Caco-2 (cell line): ENCODE results near the gene MRTFA. TPM values are rescaled to one million over a fixed set of nuclear protein-coding genes. Genes with fewer than 3 reads are reported as not detected.

Experiments
- BruUV-seq: library from RNA; stranded (reverse); fragments of 400-500 nt; replicated peaks from 2 replicates; lab custom pipeline; 2021; lab: Mats Ljungman, UMichigan
- CTCF ChIA-PET: fragments of 300-600 bp; sonication (Branson Sonifier 250); formaldehyde crosslinking; loops from one replicate; lab custom pipeline; 2022; ENCODE audit warnings: antibody characterized with exemption; lab: Charles Lee
- POLR2A ChIA-PET: fragments of 300-600 bp; sonication (Branson Sonifier 250); formaldehyde crosslinking; loops from one replicate; lab custom pipeline; 2022; ENCODE audit warnings: antibody characterized with exemption; lab: Charles Lee
- DNase-seq, 2 experiments: peaks; one replicate each; pipeline versions ENCODE4 v3.0.0 to v3.0.0-alpha.2; 2020 to 2022
- H3K27me3 ChIP-seq: replicated peaks from 2 replicates; pipeline ENCODE4 v1.6.0; 2011; ENCODE audit warnings: low read length; ENCODE audit not compliant: control insufficient read depth, insufficient read depth
- H3K36me3 ChIP-seq: 2 replicates; pipeline ENCODE4 v1.5.1; 2011; ENCODE audit warnings: low read length; ENCODE audit not compliant: control insufficient read depth, insufficient read depth
- H3K4me1 ChIP-seq: fragments of 250-450 bp; sonication (Bioruptor Pico); 2 replicates; pipeline ENCODE4 v1.5.1; 2020; ENCODE audit warnings: mild to moderate bottlenecking
- H3K4me3 ChIP-seq: 2 replicates; pipeline ENCODE4 v1.5.1; 2011; ENCODE audit warnings: low read depth, mild to moderate bottlenecking, control low read depth, low read length
- H3K9me3 ChIP-seq: fragments of 250-450 bp; sonication (Bioruptor Pico); 2 replicates; pipeline ENCODE4 v1.5.1; 2020; ENCODE audit warnings: mild to moderate bottlenecking, moderate library complexity
- H3K27ac Mint-ChIP-seq: one replicate; pipeline ENCODE4 v1.8.0; 2022; ENCODE audit warnings: mixed read lengths; ENCODE audit not compliant: unreplicated experiment
- H3K27me3 Mint-ChIP-seq: one replicate; pipeline ENCODE4 v1.8.0; 2022; ENCODE audit warnings: mixed read lengths; ENCODE audit not compliant: insufficient read depth, unreplicated experiment
- H3K36me3 Mint-ChIP-seq: one replicate; pipeline ENCODE4 v1.8.0; 2022; ENCODE audit warnings: mild to moderate bottlenecking, mixed read lengths; ENCODE audit not compliant: insufficient read depth, unreplicated experiment
- H3K4me1 Mint-ChIP-seq: one replicate; pipeline ENCODE4 v1.8.0; 2022; ENCODE audit warnings: low read depth, mixed read lengths; ENCODE audit not compliant: unreplicated experiment
- H3K4me3 Mint-ChIP-seq: one replicate; pipeline ENCODE4 v1.8.0; 2022; ENCODE audit warnings: mild to moderate bottlenecking, moderate library complexity, mixed read lengths; ENCODE audit not compliant: unreplicated experiment
- H3K9me3 Mint-ChIP-seq: one replicate; pipeline ENCODE4 v1.8.0; 2022; ENCODE audit warnings: mixed read lengths; ENCODE audit not compliant: unreplicated experiment
- CTCF ChIP-seq, 2 experiments: fragments of 200-600 bp in 1 of 2; IDR thresholded peaks; 1 replicate in 1 of 2; 2 replicates in 1 of 2; pipeline versions ENCODE4 v1.5.1 to v1.8.0; 2011 to 2022; ENCODE audit warnings: antibody characterized with exemption in 1 of 2, control low read depth in 1 of 2, inconsistent platforms in 1 of 2, low read depth in 1 of 2, low read length in 1 of 2, mild to moderate bottlenecking in 1 of 2, moderate library complexity in 1 of 2; ENCODE audit not compliant: insufficient read depth in 1 of 2, severe bottlenecking in 1 of 2, unreplicated experiment in 1 of 2
- intact Hi-C: fragments of 100-400 bp; cut with micrococcal nuclease; formaldehyde crosslinking; loops from one replicate; pipeline ENCODE4 v1.10.0; 2022; ENCODE audit not compliant: unreplicated experiment
- total RNA-seq: library from RNA; stranded (reverse); gene quantifications from 2 replicates; pipeline ENCODE4 v1.2.3, GENCODE V29; 2022

MRTFA gene
- total RNA-seq, 1 experiment from 2014 or later = 38.7 TPM

GRCh38 chr22:40631925-40632324 lies 4.6 kb downstream of the MRTFA start:
- DNase-seq = no peak
- POLR2A ChIA-PET = no interaction called here
- BruUV-seq = no TSS peak

GRCh38 chr22:40628354-40629042 lies 8.0 kb downstream of the MRTFA start:
- H3K4me3 Mint-ChIP-seq = no peak overlapping the region
- no peak for TF ChIP-seq CTCF (IDR thresholded peaks at IDR 0.05; ENCODE audit: insufficient read depth in 1 of 2, low read depth in 1 of 2, low read length in 1 of 2, severe bottlenecking in 1 of 2, unreplicated experiment in 1 of 2)
- BruUV-seq = no TSS peak
- H3K27me3 ChIP-seq = no peaks in the 10 kb centered on the region
- no peaks in the 10 kb centered on the region for H3K4me1 ChIP-seq
- H3K4me1 Mint-ChIP-seq = peaks cover 10% of the 10 kb centered on the region
- ChIA-PET POLR2A (no interaction called here), CTCF (no interaction called here)
- intact Hi-C loops = no loop called here
- no peak overlapping the region for H3K27ac Mint-ChIP-seq
- H3K9me3 Mint-ChIP-seq = no peaks in the 10 kb centered on the region
- no peaks in the 10 kb centered on the region for H3K27me3 Mint-ChIP-seq
- no peaks in the 10 kb centered on the region for H3K36me3 Mint-ChIP-seq
- H3K9me3 ChIP-seq = no peaks in the 10 kb centered on the region
- H3K36me3 ChIP-seq = no peaks in the 10 kb centered on the region; the same call in 1 of the 2 replicates
- no peak for DNase-seq
- H3K4me3 ChIP-seq = no peak overlapping the region

More at GRCh38 chr22:40631925-40632324, 4.6 kb downstream of the MRTFA start:
- no peak overlapping the region for H3K4me3 Mint-ChIP-seq
- Histone ChIP-seq H3K4me3 (no peak overlapping the region), H3K9me3 (no peaks in the 10 kb centered on the region), H3K27me3 (no peaks in the 10 kb centered on the region), H3K36me3 (no peaks in the 10 kb centered on the region; the same call in 1 of the 2 replicates), H3K4me1 (peaks cover 10% of the 10 kb centered on the region; the same call in 1 of the 2 replicates)
- H3K36me3 Mint-ChIP-seq = peaks cover 8% of the 10 kb centered on the region
- intact Hi-C loops = no loop called here
- no peaks in the 10 kb centered on the region for H3K9me3 Mint-ChIP-seq
- TF ChIP-seq CTCF (IDR thresholded peaks at IDR 0.05; ENCODE audit: insufficient read depth in 1 of 2, low read depth in 1 of 2, low read length in 1 of 2, severe bottlenecking in 1 of 2, unreplicated experiment in 1 of 2) = no peak
- peak overlapping the region; percentile 10 for H3K27ac Mint-ChIP-seq
- H3K27me3 Mint-ChIP-seq = no peaks in the 10 kb centered on the region
- CTCF ChIA-PET = interaction anchor here (0.6 to 1.1 kb wide), 2 partner anchors 195 to 1798 kb away, joined by 3 to 4 read pairs; no protein-coding TSS in a partner anchor
- peaks cover 10% of the 10 kb centered on the region for H3K4me1 Mint-ChIP-seq

- peaks cover 5% of the 10 kb centered on the region for H3K9me3 Mint-ChIP-seq
- H3K4me3 ChIP-seq = no peak overlapping the region
- BruUV-seq = no TSS peak
- intact Hi-C loops = no loop called here
- H3K27me3 ChIP-seq = no peaks in the 10 kb centered on the region
- H3K27ac Mint-ChIP-seq = no peak overlapping the region
- ChIA-PET CTCF (interaction anchor here (0.6 kb wide), 1 partner anchor 1987 kb away, joined by 3 read pairs; the partner anchor contains the start of gene POLDIP3), POLR2A (no interaction called here)
- no peaks in the 10 kb centered on the region; the same call in 1 of the 2 replicates for H3K36me3 ChIP-seq
- H3K27me3 Mint-ChIP-seq = no peaks in the 10 kb centered on the region
- peaks cover 10% of the 10 kb centered on the region for H3K4me1 Mint-ChIP-seq
- peaks cover 4% of the 10 kb centered on the region for H3K9me3 ChIP-seq
- no peak for DNase-seq
- no peak for TF ChIP-seq CTCF (IDR thresholded peaks at IDR 0.05; ENCODE audit: insufficient read depth in 1 of 2, low read depth in 1 of 2, low read length in 1 of 2, severe bottlenecking in 1 of 2, unreplicated experiment in 1 of 2)
- no peak overlapping the region for H3K4me3 Mint-ChIP-seq
- no peaks in the 10 kb centered on the region for H3K4me1 ChIP-seq
- H3K36me3 Mint-ChIP-seq = no peaks in the 10 kb centered on the region
Measured at GRCh38 chr22:40627612-40628011, 8.9 kb downstream of the MRTFA start.
